GM19035 (cell line): ENCODE results near the gene MFSD6.
"Not testable (repeated sequence)": the region's sequence is repeated elsewhere in the genome, so short reads cannot be mapped to it uniquely, and the experiment has no call there.

Experiments used
- ATAC-seq: cut with Tn5 transposase; IDR thresholded peaks from one replicate; pipeline ENCODE4 v1.9.1; 2021; ENCODE audit not compliant: unreplicated experiment

Gene MFSD6

DNA sequence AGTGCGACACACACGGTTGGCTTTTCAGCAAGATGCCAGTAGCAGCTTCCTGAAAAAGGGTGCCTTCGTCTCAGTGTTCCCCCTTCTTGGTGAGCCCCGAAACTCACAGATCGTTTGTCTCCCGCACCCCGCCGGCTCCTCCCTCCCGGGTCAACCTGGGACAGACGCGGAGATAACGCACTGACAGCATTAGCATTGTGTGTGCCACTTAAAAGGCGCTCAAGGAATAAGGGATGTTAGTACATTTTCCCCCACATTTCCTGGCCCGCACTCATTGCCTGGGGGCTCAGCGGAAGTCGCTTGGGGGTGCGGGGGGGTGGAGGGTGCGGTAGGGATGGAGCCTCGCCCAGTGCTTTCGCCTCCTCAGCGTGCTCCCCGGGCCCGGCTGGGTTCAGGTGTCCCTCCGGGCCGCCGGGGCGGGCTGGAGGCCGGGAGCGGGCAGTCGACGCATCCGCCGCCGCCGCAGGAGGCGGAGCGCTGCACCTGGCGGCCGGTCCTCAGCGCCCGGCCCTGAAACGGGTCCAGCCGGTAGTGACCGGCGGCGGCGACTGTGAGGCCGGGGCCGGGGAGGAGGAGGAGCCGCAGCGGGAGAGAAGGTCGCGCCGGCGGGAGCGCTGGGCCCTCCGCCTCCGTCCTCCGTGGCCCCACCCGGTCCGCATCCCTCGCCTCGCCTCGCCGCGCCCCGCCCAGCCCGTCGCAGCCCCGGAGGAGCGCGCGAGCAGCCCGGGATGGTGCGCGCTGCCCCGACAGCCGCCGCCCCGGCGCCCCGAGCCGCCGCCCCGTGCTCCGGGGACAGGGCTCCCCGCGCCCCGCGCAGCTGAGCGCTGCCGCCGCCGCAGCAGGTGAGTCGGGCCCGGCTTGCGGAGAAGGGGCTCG, at the start of gene MFSD6:
TSS of gene MFSD6 (plus strand) at position 694 of the 876 bp plus-strand sequence. CDS start 27,675 bp downstream, outside the sequence.
- peak; percentile 54 for ATAC-seq

DNA sequence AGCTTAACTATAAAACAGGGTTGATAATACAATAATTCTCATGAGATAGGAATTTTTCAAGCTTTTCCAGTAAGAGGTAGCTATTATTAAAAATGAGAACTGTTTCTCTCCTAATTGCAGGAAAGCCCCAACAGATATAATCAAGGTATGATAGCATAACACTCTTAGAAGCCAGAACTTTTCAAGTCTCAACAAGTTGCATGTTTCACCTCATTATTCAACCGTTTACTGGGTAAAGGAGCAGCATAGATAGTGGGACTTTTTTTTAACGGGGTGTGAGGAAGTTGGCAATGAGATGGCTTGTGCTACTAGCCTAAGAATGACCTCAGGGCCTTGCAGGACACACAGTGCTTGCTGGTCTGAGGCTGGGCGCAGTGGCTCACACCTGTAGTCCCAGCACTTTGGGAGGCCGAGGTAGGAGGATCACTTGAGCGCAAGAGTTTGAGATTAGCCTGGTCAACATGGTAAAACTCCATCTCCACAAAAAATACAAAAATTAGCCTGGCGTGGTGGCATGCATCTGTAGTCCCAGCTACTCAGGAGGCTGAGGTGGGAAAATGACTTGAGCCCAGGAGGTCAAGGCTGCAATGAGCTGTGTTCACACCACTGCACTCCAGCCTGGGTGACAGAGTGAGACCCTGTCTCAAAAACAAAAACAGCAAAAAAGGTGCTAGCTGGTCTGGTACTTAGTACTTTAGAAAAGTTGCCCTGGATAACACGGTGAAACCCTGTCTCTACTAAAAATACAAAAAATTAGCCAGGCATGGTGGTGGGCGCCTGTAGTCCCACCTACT, 49.3 kb upstream of the MFSD6 start:
- not testable (repeated sequence) for ATAC-seq

DNA sequence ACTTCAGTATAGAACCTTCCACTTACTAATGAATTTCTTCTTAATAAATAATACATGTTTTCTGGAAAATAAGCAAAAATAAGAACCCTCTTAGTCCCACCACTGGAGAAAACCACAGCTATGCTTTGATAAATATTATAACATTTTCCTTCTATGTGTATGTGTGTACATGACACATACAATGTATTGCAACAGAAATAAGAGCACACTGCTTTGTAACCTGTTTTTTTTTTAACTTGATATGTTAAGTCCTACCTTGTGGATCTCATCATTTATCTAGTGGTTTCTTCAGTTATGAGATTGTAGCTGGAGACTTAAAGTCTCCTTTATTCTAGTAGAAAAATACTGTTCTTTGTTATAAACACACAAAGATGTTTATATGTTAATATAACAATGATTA, 47.6 kb upstream of the MFSD6 start:
- no peak for ATAC-seq

DNA sequence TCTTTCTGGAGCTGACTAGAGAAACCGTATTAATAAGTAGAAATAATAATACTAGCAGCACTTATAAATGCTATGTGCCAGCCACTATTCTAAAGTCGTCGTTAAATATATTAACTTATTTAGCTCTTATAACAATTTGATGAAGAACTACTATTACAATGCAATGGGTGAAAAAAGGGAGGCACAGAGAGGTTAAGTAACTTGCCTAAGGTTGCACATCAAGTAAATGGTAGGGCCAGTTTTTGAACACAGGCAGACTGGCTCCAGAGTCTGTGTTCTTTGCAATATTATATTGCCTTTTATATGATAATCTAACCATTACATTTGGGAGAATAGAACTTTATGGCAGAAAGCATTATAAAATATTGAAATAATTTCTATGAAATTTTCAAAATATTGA, 47.2 kb upstream of the MFSD6 start:
- no peak for ATAC-seq

DNA sequence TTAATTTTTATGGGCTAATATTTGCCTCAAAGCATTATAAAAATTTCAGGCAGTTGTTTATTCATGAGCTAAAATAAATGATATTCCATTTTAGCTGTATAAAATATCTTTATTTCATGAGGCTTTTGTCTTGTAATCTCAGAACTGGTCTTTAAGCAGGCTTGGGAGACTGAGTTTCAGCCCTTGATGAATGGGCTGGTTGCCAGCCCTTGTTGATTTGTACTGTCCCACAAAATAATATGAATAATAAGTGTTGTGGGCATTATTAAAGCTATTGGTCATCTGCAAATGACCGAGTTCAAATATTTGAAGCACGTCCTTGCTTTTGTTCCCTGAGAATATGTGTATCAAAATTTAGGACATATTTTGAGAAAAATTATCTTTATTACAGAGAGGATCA, 46.6 kb upstream of the MFSD6 start:
- ATAC-seq = no peak

DNA sequence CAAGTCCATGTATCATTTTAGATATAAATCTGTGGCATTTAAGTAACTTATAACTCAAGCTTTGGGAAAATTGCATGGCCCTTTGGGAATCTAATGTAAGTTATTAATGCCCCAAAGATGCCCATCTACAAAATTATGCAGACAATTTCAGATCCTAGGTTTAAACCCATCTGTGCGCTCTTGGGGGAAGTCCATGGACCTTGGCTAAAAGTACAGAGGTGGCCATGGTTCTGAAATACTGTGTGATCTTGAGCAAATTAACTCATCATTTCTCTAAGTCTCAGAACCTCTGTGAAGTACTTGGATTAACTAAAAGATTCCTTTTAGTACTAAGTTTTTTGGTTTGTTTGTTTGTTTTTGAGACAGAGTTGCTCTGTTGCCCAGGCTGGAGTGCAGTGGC, 45.3 kb upstream of the MFSD6 start:
- no peak for ATAC-seq

DNA sequence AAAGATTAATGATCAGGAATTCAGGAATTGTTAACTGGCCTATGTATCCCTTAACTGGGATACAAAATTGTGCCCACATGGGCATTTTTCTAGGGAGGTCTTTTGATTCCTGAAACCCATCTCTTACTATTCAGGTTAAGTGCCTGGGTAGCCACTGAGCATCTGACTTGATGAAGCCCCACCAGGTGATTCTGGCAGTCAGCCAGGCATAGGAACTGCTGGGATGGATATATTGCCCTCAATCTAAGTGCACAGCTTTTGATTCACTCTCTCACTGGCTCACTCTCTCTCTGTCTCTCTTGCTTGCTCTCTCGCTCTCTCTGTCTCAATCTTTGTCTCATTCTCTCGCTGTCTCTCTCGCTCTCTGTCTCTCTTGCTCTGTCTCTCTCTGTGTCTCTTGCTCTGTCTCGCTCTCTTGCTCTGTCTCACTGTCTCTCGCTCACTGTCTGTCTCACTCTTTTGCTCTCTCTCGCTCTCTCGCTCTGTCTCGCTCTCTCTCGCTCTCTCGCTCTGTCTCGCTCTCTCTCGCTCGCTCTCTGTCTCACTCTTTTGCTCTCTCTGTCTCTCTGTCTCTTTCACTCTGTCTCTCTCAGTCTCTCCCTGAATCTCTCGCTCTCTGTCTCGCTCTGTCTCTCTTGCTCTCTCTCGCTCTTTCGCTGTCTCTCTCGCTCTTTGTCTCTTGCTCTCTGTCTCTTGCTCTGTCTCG, 42.5 kb upstream of the MFSD6 start:
- ATAC-seq = no peak

DNA sequence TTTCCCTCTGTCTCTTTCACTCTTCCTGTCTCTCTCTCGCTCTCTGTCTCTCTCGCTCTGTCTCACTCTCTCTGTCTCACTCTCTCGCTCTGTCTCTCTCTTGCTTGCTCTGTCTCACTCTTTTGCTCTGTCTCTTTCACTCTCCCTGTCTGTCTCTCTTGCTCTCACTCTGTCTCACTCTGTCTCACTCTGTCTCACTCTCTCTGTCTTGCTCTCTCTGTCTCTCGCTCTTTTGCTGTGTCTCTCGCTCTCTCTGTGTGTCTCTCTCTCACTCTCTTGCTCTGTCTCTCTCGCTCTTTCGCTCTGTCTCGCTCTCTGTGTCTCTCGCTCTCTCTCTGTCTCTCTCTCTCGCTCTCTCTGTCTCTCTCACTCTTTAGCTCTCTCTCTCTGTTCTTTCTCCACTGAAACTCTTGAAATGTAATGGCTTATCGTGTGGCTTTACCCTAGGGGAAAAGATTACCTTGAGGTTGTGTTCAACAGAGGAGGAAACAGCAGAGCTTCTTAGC, 41.9 kb upstream of the MFSD6 start:
- no peak for ATAC-seq

DNA sequence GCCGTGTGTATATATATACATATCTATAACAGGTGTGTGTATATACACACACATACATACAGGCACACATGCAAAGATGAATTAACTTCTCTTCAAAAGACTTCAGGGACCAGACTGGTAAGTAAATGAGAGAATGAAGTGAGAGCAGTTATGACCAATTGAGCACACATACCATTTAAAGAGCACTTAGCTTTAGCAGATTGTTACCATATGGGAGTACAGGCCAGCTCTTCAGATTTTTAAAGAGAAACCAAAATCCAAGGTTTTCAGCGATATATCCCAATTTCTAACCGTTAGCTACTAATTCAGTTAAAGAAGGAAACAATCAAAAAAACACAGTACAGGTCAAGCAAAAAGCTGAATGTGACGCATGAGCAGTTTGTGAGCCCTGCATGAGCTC, 41.1 kb upstream of the MFSD6 start:
- ATAC-seq = no peak

DNA sequence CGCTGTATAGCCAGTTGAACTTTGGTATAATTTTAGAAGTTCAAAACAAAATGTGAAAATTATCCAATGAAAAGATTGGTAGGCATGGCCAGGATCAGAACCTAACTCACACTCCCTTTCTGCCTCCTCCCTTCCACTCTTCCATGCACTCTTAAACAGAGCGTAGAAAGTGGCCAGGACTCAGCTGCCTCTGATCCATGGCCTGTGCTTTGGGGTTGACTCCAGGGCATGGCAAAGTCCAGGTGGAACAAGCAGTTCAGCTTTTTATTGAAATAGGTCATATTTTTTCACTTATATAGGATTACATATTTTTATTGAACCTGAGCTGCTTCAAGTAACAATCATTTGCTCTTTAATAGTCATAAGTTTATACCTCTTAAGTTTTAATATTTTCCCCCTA, 38.5 kb upstream of the MFSD6 start:
- ATAC-seq = no peak

DNA sequence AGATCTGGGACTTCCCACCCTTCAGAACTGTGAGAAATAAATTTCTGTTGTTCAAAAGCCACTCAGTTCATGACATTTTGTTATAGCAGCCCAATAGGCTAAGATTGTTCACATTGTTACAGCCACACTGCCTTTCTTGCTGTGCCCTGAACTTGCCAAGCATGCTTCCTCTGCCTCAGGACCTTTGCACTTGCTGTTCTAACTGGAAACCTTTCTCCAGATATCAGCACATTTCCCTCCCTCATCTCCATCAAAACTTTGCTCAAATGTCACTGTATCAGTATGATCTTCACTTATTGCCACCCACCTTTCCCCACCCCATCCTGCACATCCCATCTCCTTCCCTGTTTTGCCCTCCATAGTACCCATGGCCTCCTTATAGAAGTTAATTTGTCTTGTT, 32.1 kb upstream of the MFSD6 start:
- no peak for ATAC-seq

DNA sequence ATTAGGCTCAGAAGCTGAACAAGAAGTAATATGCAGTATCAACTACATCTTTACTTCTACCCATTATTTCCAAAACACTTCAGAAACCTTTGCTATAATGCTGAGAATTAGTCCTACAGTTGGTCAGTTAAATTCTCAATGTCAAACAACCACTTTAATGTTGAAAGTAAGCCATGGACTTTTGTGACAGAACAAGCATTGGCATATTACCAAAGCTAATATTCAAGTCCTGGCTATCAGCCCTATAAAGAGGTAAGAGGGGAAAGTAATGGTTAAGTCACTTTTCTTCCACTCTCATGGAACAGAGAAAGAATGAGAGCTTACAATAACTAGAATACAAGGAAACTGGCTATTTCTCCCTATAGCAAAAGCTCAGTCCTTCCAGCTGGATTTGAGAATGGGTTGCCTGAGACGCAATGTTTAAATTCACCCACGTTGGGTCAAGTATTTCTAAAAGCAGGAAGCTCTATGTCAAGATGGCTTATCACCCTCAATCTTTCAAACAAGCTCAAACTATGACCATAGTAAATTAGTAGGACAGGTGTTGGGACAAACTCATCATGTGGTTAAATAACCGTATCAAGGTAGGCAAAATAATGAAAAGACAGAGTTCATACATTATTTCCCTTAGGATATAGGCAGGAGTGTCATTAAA, 31.4 kb upstream of the MFSD6 start:
- ATAC-seq = no peak

DNA sequence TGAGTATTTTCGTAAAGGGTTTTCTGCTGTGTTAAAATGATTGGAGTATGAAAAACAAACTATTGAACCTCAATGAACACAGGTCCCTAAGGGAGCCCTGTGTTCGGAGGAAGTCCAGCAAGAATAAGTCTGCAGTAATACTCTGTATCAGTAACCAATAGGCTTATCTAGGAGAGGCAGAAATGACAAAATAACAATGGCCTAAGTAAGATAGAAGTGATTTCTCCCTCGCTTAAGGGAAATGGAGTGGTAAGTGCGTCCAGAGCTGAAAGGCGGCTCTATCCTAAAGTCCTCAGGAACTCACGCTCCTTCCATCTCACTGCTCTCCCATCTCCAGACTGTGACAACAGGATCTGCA, 29.3 kb upstream of the MFSD6 start:
- ATAC-seq = no peak

DNA sequence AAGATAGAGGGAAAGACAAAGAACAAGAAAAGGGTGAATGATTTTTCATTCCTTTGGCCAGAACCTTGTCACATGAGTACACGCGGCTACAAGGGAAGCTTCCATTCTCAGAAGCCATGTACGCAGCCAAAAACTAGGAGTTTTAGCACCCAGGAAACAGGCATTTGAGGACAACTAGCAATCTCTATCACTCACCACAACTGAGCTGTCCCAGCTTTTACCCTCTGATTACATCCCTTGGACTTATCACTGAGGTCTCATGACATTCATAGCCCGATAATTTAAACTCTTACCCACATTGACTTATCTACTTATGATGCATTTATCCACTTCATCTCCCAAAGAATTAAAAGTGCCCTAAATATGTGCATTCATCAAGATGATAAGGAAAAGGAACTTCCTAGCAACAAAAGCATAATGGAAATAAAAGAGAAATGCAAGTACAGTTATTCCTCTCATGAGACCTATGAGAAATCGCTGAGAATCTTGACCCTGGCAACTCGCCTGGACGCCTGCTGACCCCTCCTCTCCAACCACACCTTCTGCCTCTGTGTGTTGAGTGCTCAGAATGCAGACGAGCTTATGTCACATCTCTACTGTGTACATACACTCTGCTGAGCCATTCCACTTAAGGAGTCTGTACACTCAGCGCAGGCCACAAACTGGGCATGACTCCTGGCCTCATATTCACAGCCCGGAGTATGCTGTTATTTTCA, 28.7 kb upstream of the MFSD6 start:
- no peak for ATAC-seq

DNA sequence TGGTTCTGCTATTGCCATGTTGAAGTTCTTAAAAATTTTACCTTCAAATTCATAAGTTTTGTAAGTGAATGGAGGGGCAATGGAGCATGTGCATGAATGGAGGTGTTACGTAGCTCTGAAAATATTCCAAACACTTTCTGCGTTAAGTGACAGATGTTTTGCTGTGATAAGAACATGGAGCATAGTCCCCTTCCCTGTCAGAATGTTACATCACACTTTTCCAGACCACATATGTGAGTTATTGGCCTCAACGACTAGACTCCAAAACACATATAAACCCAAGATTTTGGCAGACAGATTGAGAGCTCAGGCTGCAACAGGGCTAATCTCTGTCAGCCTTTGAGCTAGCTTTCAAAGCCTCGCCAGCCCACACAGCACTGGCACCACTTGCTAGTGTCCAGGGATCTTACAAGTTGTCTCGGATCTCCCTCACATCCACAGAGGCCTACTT, 27.2 kb upstream of the MFSD6 start:
- no peak for ATAC-seq

DNA sequence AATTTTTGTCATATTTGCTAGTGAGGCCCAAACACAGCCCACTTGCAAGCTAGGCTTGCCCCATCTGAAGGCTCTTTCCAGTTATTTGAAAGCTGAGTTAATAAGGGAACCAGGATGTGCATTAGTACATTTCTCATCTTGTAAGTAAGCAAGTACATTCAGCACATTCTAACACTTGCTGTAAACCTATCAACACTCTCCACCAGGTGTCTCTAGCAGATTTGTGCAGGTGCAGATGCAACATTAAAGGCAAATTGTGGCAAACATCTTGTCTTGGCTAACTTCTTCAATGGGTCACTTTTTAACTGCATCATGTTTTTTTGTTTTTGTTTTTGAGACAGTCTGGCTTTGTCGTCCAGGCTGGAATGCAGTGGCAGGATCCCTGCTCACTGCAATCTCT, 25.3 kb upstream of the MFSD6 start:
- ATAC-seq = peak; percentile 85

DNA sequence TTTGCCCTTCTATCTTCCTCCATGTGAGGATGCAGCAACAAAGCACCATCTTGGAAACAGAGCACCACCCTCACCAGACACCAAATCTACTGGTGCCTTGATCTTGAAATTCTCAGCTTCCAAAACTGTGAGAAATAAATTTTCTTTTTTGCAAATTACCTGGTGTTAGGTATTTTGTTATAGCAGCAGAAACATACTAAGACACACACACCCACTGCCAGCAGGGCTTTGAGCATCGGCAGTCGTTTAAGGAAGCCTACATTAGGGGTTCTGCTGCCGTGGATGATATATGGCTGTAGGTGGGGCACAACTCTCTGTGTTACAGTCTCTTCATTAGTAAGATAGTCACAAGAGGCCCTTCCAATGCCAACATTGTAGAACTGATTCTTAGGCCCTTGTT, 20.7 kb upstream of the MFSD6 start:
- ATAC-seq = no peak

DNA sequence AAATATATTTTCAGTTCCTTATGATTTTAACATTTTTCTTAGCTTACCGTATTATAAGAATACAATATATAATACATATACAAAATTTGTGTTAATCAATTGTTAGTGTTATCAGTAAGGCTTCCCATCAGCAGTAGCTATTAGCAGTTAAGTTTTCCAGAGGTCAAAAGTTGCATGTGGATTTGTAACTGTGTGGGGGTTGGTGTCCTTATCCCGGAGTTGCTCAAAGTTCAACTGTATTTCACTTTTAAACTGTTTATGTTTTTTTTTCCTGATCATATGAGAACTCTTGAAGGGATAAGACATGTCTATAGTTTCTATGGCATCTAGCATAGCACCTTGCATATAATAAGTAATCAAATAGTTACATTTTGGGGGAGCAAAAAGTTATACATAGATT, 11.9 kb upstream of the MFSD6 start:
- no peak for ATAC-seq

DNA sequence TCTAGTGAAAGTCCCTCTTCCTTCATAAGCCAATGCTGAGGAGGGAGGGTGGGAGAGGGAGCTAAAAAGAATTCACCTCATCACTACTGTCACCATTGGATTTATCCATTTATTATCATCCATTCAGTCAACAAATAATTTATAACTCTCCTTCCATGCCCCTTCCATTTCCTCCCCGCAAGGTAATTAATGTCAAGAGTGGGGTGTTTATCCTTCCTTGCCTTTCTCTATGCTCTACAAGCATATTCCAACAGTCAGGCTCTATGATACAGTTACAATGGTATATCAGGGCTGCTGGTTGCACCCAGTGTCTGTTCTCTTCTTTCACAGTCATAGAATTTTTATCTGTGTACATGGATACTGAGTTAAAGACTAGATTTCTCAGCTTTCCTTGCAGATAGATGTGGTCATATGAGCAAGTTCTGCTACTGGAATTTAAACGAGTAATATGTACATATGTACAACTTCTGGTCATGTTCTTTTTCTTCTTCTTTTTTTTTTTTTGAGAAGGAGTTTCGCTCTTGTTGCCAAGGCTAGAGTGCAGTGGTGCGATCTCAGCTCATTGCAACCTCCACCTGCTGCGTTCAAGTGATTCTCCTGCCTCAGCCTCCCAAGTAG, 5.1 kb upstream of the MFSD6 start:
- ATAC-seq = no peak

DNA sequence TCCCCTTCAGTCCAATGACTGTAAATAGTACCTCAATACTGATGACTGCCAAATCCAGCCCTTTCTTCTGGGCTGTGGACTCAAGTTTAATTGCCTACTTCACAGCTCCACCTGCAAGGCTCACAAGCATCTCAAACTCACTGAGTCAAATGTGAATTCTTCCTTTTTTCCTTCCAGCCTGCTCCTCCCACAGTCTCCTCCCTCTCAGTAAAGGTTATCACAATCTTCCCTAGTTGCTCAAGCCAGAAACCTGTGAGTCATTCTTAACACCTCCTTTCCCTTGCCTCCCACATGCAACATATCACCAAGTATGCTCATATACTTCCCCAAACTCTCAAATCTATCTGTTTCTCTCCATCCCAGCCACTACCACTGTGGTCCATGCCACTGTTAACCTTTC, 3.7 kb upstream of the MFSD6 start:
- no peak for ATAC-seq
